MM.1S (cell line): ENCODE results near the gene DAND5.

Experiments
- DNase-seq: peaks from one replicate; pipeline ENCODE4 v3.0.0-alpha.2; 2015
- H2AFZ ChIP-seq: fragments of 300-600 bp; sonication (generic); 2 replicates; pipeline ENCODE4 v1.6.0; 2016; ENCODE audit warnings: antibody characterized with exemption, low read length
- H3F3A ChIP-seq: fragments of 300-600 bp; sonication (generic); 2 replicates; pipeline ENCODE4 v1.6.1; 2016; ENCODE audit warnings: mild to moderate bottlenecking, antibody characterized with exemption, low read length, moderate library complexity, mixed read lengths; ENCODE audit not compliant: insufficient read depth
- H3K27ac ChIP-seq: fragments of 300-600 bp; sonication (generic); 2 replicates; pipeline ENCODE4 v1.5.1; 2016; ENCODE audit warnings: mild to moderate bottlenecking, low read length
- H3K27me3 ChIP-seq: fragments of 300-600 bp; sonication (generic); replicated peaks from 2 replicates; pipeline ENCODE4 v1.6.0; 2016; ENCODE audit warnings: low read length; ENCODE audit not compliant: insufficient read depth
- H3K36me3 ChIP-seq: fragments of 300-600 bp; sonication (generic); replicated peaks from 2 replicates; pipeline ENCODE4 v1.6.1; 2016; ENCODE audit warnings: mild to moderate bottlenecking, low read length, mixed read lengths; ENCODE audit not compliant: insufficient read depth
- H3K4me1 ChIP-seq: fragments of 300-600 bp; sonication (generic); 2 replicates; pipeline ENCODE4 v1.6.1; 2016; ENCODE audit warnings: low read length, mixed read lengths
- H3K4me2 ChIP-seq: fragments of 300-600 bp; sonication (generic); 2 replicates; pipeline ENCODE4 v1.6.0; 2016; ENCODE audit warnings: low read depth, low read length
- H3K4me3 ChIP-seq: fragments of 300-600 bp; sonication (generic); 2 replicates; pipeline ENCODE4 v1.5.1; 2016; ENCODE audit warnings: low read length, mixed read lengths
- H3K79me2 ChIP-seq: fragments of 300-600 bp; sonication (generic); 2 replicates; pipeline ENCODE4 v1.6.1; 2016; ENCODE audit warnings: mixed run types, low read length, mixed read lengths
- H3K9ac ChIP-seq: fragments of 300-600 bp; sonication (generic); 2 replicates; pipeline ENCODE4 v1.6.1; 2016; ENCODE audit warnings: low read length, mixed read lengths
- H3K9me2 ChIP-seq: fragments of 300-600 bp; sonication (generic); replicated peaks from 2 replicates; pipeline ENCODE4 v1.6.1; 2016; ENCODE audit warnings: mild to moderate bottlenecking, low read length, mixed read lengths; ENCODE audit not compliant: insufficient read depth
- H3K9me3 ChIP-seq: fragments of 300-600 bp; sonication (generic); replicated peaks from 2 replicates; pipeline ENCODE4 v1.6.1; 2016; ENCODE audit warnings: mild to moderate bottlenecking, low read length, mixed read lengths; ENCODE audit not compliant: insufficient read depth
- H4K20me1 ChIP-seq: fragments of 300-600 bp; sonication (generic); 2 replicates; pipeline ENCODE4 v1.6.1; 2016; ENCODE audit warnings: mild to moderate bottlenecking, low read length, moderate library complexity, mixed read lengths; ENCODE audit not compliant: insufficient read depth
- CTCF ChIP-seq: fragments of 300-600 bp; sonication (generic); IDR thresholded peaks from 2 replicates; pipeline ENCODE4 v1.5.1; 2016; ENCODE audit warnings: antibody characterized with exemption, low read length, mixed read lengths
- EZH2 ChIP-seq: fragments of 300-600 bp; sonication (generic); optimal IDR thresholded peaks from 2 replicates; pipeline ENCODE3; 2017; ENCODE audit warnings: low read depth, mild to moderate bottlenecking, antibody characterized with exemption, low read length, mixed read lengths
- EZH2phosphoT487 ChIP-seq: fragments of 300-600 bp; sonication (generic); IDR thresholded peaks from 2 replicates; pipeline ENCODE4 v1.6.1; 2018; ENCODE audit warnings: antibody characterized with exemption, low read length

Gene DAND5

GRCh38 chr19:12997179-12997966 lies 28.0 kb downstream of the DAND5 start:
- Histone ChIP-seq H3K27ac (no peak overlapping the region), H3K4me2 (no peak overlapping the region), H2AFZ (no peak overlapping the region), H3K36me3 (no peaks in the 10 kb centered on the region), H3F3A (no peaks in the 10 kb centered on the region), H3K79me2 (no peaks in the 10 kb centered on the region), H3K4me1 (no peaks in the 10 kb centered on the region), H3K9ac (no peak overlapping the region), H3K9me3 (no peaks in the 10 kb centered on the region), H3K9me2 (no peaks in the 10 kb centered on the region), H3K4me3 (no peak overlapping the region), H4K20me1 (no peaks in the 10 kb centered on the region), H3K27me3 (peaks cover 82% of the 10 kb centered on the region)
- no peak for TF ChIP-seq EZH2
- no peak for TF ChIP-seq EZH2phosphoT487
- DNase-seq: no peak

DNA sequence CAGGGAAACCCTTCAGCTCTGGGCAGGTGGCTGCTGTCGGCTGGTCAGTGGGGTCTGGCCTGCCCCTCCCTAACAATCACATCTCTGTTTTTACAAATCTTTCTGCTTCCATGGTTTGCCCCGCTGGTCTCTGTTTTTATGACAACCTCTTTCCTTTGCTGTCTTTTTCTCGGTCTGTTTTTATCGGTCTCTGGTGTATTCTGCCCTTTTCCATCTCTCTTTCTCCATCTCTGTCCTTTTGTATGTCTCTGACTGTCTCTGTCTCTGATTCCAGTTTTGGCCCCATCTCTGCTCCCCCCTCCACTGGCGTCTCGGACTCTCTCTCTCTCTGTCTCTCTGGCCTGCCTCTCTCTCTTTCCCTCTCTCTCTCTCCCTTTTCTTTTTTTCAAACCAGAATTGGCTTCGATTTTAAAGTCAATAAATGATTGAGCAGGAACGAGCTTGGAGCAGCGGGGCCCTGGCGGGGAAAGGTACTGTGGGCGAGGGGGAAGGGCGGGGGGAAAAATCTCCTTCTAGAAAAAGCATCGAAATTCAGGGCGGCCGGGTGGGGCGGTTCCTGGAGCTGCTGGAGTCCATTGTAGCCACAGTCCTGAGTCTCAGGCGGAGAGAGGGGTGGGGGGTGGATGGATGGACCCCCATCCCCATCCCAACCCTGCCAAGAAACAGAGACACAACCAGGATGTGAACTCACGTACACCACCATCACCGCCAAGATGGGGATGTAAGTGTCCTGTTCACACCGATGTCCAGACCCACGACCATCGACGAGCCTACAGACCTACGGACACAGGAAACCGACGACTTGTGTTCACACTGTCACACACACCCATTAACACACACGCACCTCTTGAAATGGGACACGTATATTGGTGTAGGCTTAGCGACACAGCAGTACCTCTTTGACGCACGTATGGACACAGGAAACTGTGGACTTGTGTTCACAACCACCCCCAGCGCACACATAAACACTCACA lies 28.9 kb downstream of the DAND5 start:
- peaks cover 91% of the 10 kb centered on the region for H3K27me3 ChIP-seq
- TF ChIP-seq CTCF (no peak), EZH2phosphoT487 (0 out of 2 replicates have a peak, but pooled peaks have one; percentile 52), EZH2 (no peak)
- H3K27ac ChIP-seq: no peak overlapping the region
- no peaks in the 10 kb centered on the region for H3K4me1 ChIP-seq
- no peaks in the 10 kb centered on the region for H4K20me1 ChIP-seq
- H3K4me2 ChIP-seq: no peak overlapping the region
- no peaks in the 10 kb centered on the region for H3F3A ChIP-seq
- H2AFZ ChIP-seq: no peak overlapping the region
- H3K79me2 ChIP-seq: no peaks in the 10 kb centered on the region
- H3K4me3 ChIP-seq: no peak overlapping the region
- no peaks in the 10 kb centered on the region for H3K9me2 ChIP-seq
- no peak for DNase-seq
- H3K9me3 ChIP-seq: no peaks in the 10 kb centered on the region
- no peaks in the 10 kb centered on the region for H3K36me3 ChIP-seq
- no peak overlapping the region for H3K9ac ChIP-seq

GRCh38 chr19:13001166-13001501 lies 31.8 kb downstream of the DAND5 start:
- no peak for TF ChIP-seq CTCF
- TF ChIP-seq EZH2phosphoT487: no peak
- no peak for TF ChIP-seq EZH2
- no peaks in the 10 kb centered on the region for H3F3A ChIP-seq
- DNase-seq: no peak
- no peaks in the 10 kb centered on the region for H3K9me3 ChIP-seq
- no peaks in the 10 kb centered on the region; the same call in 1 of the 2 replicates for H3K4me1 ChIP-seq
- no peak overlapping the region for H3K27ac ChIP-seq
- peaks cover 99% of the 10 kb centered on the region for H3K27me3 ChIP-seq
- H3K9ac ChIP-seq: no peak overlapping the region
- no peak overlapping the region for H2AFZ ChIP-seq
- no peak overlapping the region for H3K4me2 ChIP-seq
- no peaks in the 10 kb centered on the region for H3K36me3 ChIP-seq
- H4K20me1 ChIP-seq: no peaks in the 10 kb centered on the region
- no peaks in the 10 kb centered on the region for H3K9me2 ChIP-seq
- no peak overlapping the region for H3K4me3 ChIP-seq
- no peaks in the 10 kb centered on the region for H3K79me2 ChIP-seq
